PFSK-1 (cell line): ENCODE data around the gene GMCL1.

Experiments
- FOXP2 ChIP-seq: optimal IDR thresholded peaks from 2 replicates; pipeline ENCODE3; 2011; ENCODE audit warnings: borderline replicate concordance, control low read depth, inconsistent platforms; ENCODE audit not compliant: insufficient read depth; ENCODE audit errors: extremely low read length, extremely low read depth
- POLR2AphosphoS5 ChIP-seq: IDR thresholded peaks from 2 replicates; pipeline ENCODE4 v1.6.1; 2012; ENCODE audit warnings: low read depth, mild to moderate bottlenecking, control low read depth, low read length, moderate library complexity
- REST ChIP-seq, 2 experiments: IDR thresholded peaks; 2 replicates each; pipeline versions ENCODE4 v1.6.1 to v1.8.0; 2011 to 2012; ENCODE audit warnings: low read depth in 2 of 2, low read length in 2 of 2, control low read depth in 1 of 2, inconsistent platforms in 1 of 2, mild to moderate bottlenecking in 1 of 2, moderate library complexity in 1 of 2; ENCODE audit not compliant: insufficient read depth in 1 of 2
- SIN3A ChIP-seq: IDR thresholded peaks from 2 replicates; pipeline ENCODE4 v1.6.1; 2012; ENCODE audit warnings: mild to moderate bottlenecking, low read length, moderate library complexity, borderline replicate concordance; ENCODE audit not compliant: insufficient read depth
- TAF1 ChIP-seq: IDR thresholded peaks from 2 replicates; pipeline ENCODE4 v1.6.1; 2012; ENCODE audit warnings: low read length, control low read depth, borderline replicate concordance; ENCODE audit not compliant: insufficient read depth

Gene GMCL1

GRCh38 chr2:69791045-69791444 lies 38.4 kb upstream of the GMCL1 start:
- TF ChIP-seq SIN3A (no peak), TAF1 (no peak), POLR2AphosphoS5 (no peak), REST (IDR thresholded peaks at IDR 0.05; ENCODE audit: insufficient read depth in 1 of 2, low read depth in 2 of 2, low read length in 2 of 2) (no peak), FOXP2 (no peak)

- no peak for TF ChIP-seq POLR2AphosphoS5
- TF ChIP-seq FOXP2 = no peak
- TF ChIP-seq REST (IDR thresholded peaks at IDR 0.05; ENCODE audit: insufficient read depth in 1 of 2, low read depth in 2 of 2, low read length in 2 of 2) = no peak
- TF ChIP-seq SIN3A = no peak
- TF ChIP-seq TAF1 = no peak
Observed at GRCh38 chr2:69796174-69796573, 33.3 kb upstream of the GMCL1 start.

- TF ChIP-seq POLR2AphosphoS5 = no peak
- TF ChIP-seq REST (IDR thresholded peaks at IDR 0.05; ENCODE audit: insufficient read depth in 1 of 2, low read depth in 2 of 2, low read length in 2 of 2) = no peak
- TF ChIP-seq SIN3A = no peak
Observed at GRCh38 chr2:69797235-69797634, 32.2 kb upstream of the GMCL1 start.

- TF ChIP-seq FOXP2 (no peak), REST (IDR thresholded peaks at IDR 0.05; ENCODE audit: insufficient read depth in 1 of 2, low read depth in 2 of 2, low read length in 2 of 2) (no peak), TAF1 (no peak), SIN3A (no peak), POLR2AphosphoS5 (no peak)
Observed at GRCh38 chr2:69797836-69798289, 31.6 kb upstream of the GMCL1 start.

DNA sequence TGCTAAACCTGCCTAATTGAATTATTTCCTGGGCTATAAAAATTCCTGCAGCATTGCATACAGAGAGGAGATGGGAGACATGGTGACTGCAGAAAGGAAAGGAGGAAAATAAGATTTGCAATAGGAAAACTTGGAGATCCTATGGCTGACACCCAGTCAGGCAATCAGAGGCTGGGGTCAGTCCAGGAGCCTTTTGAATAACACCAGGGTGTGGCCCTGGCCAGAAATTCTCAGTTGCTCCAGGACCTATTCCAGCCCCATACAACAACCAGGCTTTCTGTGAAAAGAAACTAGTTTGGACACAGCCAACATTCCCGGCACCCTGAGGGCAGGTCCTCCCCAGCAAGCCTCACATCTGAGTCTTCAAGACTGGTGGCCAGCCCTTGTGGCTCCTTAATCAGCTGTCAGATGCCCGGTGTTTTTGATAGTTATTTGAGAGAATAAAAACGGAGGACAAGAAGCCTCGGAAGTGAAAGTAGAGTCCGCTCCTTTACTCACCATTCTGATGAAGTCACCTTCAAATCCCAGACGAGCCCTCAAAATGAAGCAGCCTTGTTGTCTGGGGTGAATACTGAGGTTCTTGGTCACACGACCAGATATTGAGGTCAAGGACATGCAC lies 31.1 kb upstream of the GMCL1 start:
- TF ChIP-seq POLR2AphosphoS5 (no peak), SIN3A (no peak), FOXP2 (no peak), REST (IDR thresholded peaks at IDR 0.05; ENCODE audit: insufficient read depth in 1 of 2, low read depth in 2 of 2, low read length in 2 of 2) (no peak), TAF1 (no peak)
